ENCODE results near the gene GAST.
"Not testable (repeated sequence)": the region's sequence is repeated elsewhere in the genome, so short reads cannot be mapped to it uniquely, and the experiment has no call there.

Gene GAST

DNA sequence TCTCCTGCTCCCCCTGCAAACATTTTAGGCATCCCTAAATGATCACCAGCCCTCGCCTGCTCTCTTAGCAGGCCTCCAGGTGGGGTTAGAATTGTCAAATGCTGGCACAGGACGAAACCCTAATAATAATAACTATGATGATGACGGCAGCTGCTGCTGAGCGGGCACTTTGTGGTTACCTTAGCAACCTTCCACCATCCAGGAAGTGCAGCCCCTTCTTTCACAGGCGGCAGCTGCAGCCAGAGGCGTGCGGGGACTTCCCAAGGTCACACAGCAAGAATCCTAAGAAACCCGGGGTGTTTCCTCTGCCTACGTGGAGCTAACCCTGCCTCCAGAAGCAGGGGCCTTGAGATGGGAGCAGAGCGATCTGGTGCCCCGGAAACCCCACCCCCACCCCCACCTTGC, 45.9 kb upstream of the GAST start:
- peak overlapping the region; percentile 42 for H3K4me3 ChIP-seq (ENCODE audit: low read depth, low read length)
- no peak for TF ChIP-seq CTCF (IDR thresholded peaks at IDR 0.05; ENCODE audit: low read depth, low read length)
- DNase-seq (ENCODE audit: low read depth, low spot score) = peak; percentile 58
- in situ Hi-C loops (cut with HindIII; ENCODE audit: low sequenced_read_pairs) = no loop called here

DNA sequence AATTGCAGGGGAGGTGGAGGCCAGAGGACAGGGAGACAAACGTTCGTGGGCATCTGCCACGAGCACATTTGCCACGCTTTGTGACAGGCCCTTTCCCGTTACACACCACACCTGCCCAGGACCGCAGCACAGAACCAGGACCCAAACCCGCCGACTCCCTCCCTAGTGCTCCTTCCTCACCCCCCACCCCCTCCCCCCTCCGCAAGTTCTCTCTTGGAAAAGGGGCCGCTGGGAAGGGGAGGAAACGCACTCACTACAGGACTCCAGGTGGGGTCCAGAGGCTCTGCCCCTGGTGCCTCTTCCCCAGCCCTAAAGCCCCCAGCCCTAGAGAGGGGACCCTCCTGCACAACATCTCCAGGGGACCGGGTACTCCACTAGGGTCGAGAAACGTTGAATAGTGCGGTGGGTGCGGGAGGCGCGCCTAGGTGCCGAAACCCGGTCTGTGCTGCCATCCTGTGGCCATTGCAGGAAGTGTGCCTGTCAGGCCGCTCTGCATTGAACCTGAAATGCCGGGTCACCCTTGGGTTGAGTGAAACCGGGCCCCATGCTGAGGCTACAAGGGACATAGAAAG, 45.3 kb upstream of the GAST start:
- peak; percentile 65 for DNase-seq (ENCODE audit: low read depth, low spot score)
- in situ Hi-C loops (cut with HindIII; ENCODE audit: low sequenced_read_pairs) = no loop called here
- peak; percentile 94 for TF ChIP-seq CTCF (IDR thresholded peaks at IDR 0.05; ENCODE audit: low read depth, low read length)
- peak overlapping the region; percentile 42 for H3K4me3 ChIP-seq (ENCODE audit: low read depth, low read length)

DNA sequence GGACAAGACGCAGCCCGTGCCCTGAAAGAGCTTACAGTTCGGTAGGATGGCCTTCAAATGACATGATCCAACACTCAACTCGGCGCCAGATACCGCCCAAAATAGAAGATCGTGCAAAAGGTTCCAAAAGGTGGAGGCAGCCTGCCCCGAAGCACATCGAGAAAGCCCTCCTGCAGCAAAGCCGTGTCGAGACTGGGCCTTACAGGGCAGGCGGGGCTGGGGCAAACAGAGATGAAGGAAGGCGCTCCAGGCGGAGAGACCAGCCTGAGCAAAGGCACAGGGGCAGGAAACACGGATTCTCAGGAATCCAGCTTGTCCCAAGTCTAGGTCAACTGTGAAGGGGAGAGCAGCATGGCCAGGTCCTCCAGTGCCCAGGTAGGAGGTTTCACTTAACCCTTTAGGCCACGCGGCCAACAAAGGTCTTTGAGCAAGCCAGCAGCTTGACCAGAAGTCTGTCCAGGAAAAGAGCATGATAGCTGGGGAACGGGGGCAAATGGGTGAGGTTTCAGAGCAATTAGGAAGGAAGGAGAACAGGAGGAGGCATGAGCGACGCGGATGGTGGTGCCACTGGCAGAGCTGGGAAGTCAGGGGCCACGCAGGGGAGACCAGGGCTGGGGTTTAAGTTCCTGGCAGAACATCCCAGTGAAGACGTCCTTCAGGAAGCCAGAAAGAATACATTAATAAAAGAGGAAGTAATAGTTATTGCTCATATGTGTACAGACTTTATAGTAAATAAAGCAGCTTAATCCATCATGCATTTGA, 44.7 kb upstream of the GAST start:
- in situ Hi-C loops (cut with HindIII; ENCODE audit: low sequenced_read_pairs) = no loop called here
- DNase-seq (ENCODE audit: low read depth, low spot score) = no peak
- no peak overlapping the region for H3K4me3 ChIP-seq (ENCODE audit: low read depth, low read length)
- TF ChIP-seq CTCF (IDR thresholded peaks at IDR 0.05; ENCODE audit: low read depth, low read length) = no peak

DNA sequence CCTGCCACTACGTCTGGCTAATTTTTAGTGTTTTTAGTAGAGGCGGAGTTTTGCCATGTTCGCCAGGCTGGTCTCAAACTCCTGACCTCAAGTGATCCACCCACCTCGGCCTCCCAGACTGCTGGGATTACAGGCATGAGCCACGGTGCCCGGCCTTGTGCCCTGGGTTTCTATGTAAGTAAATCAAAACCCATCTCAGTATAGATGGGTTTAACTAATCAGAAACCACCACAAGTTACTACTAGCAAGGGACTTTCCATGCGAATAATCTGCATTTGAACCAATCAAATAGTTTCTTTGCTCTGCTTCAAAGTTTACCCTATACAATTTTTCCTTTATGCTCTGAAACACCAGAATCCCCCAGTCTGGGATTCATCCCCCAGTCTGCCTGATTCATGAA, 40.0 kb upstream of the GAST start:
- no peak for DNase-seq (ENCODE audit: low read depth, low spot score)
- TF ChIP-seq CTCF (IDR thresholded peaks at IDR 0.05; ENCODE audit: low read depth, low read length) = no peak
- in situ Hi-C loops (cut with HindIII; ENCODE audit: low sequenced_read_pairs) = no loop called here
- no peak overlapping the region for H3K4me3 ChIP-seq (ENCODE audit: low read depth, low read length)

GRCh38 chr17:41675157-41676057, 36.7 kb upstream of the GAST start:
- DNase-seq (ENCODE audit: low read depth, low spot score); in situ Hi-C loops (cut with HindIII; ENCODE audit: low sequenced_read_pairs); H3K4me3 ChIP-seq (ENCODE audit: low read depth, low read length): not testable (repeated sequence)

GRCh38 chr17:41676058-41676419, 36.1 kb upstream of the GAST start:
- DNase-seq (ENCODE audit: low read depth, low spot score) = no peak
- no peak overlapping the region for H3K4me3 ChIP-seq (ENCODE audit: low read depth, low read length)
- no peak for TF ChIP-seq CTCF (IDR thresholded peaks at IDR 0.05; ENCODE audit: low read depth, low read length)
- in situ Hi-C loops (cut with HindIII; ENCODE audit: low sequenced_read_pairs) = no loop called here
